22Rv1 (cell line): Measurements from ENCODE around the gene DYRK1A.

Experiments used
- ZFX ChIP-seq: fragments of 450-650 bp; IDR thresholded peaks from 2 replicates; pipeline ENCODE4 v1.6.1; 2017; ENCODE audit warnings: antibody characterized with exemption, borderline replicate concordance
- TF ChIP-seq, protein P1 (sequence below): fragments of 450-650 bp; IDR thresholded peaks from 2 replicates; pipeline ENCODE4 v1.5.1; 2017; ENCODE audit warnings: mild to moderate bottlenecking

DNA sequence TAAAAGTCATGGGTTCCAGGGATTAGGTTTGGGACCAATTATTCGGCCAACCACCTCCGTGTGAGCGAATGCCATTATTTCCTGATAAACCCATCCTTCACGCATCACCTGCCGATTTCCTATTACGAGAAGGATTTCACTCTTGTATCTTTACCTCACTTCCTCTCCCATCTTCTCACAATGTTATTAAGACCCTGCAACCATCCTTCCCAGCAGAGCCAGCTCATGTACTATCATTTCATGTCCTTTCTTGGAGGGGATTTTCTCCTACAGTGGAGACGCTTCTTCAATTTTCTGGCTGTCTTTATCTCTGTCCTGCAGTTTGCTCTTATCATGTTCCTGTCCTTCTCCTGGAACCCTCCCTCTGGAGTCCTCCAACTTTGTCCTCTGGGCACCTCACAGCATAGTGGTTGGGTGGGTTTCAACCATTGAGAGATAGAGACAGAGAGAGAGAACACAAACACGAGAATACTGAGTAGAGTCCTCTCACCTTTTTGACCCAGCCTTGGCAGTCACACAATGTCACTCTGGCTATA lies 192.2 kb downstream of the DYRK1A start:
- TF ChIP-seq, protein P1, sequence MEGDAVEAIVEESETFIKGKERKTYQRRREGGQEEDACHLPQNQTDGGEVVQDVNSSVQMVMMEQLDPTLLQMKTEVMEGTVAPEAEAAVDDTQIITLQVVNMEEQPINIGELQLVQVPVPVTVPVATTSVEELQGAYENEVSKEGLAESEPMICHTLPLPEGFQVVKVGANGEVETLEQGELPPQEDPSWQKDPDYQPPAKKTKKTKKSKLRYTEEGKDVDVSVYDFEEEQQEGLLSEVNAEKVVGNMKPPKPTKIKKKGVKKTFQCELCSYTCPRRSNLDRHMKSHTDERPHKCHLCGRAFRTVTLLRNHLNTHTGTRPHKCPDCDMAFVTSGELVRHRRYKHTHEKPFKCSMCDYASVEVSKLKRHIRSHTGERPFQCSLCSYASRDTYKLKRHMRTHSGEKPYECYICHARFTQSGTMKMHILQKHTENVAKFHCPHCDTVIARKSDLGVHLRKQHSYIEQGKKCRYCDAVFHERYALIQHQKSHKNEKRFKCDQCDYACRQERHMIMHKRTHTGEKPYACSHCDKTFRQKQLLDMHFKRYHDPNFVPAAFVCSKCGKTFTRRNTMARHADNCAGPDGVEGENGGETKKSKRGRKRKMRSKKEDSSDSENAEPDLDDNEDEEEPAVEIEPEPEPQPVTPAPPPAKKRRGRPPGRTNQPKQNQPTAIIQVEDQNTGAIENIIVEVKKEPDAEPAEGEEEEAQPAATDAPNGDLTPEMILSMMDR = no peak
- no peak for TF ChIP-seq ZFX
